Peyer's patch (tissue), 4 donors: ENCODE data around the gene WBP2. TPM values are rescaled to one million over a fixed set of nuclear protein-coding genes. Genes with fewer than 3 reads are reported as not detected.
"Not testable (repeated sequence)": the region's sequence is repeated elsewhere in the genome, so short reads cannot be mapped to it uniquely, and the experiment has no call there.

ENCODE experiments used
- DNase-seq, 3 donors: peaks; one replicate each; pipeline ENCODE4 v3.0.0-alpha.2; 2017 to 2019
- H3K27ac ChIP-seq, 4 donors: fragments of 200-600 bp; sonication (generic); one replicate each; pipeline ENCODE4 v1.5.1; 2016 to 2019
- H3K27me3 ChIP-seq, 2 donors: fragments of 200-600 bp; sonication (generic); one replicate each; pipeline ENCODE4 v1.5.1; 2019
- H3K36me3 ChIP-seq, 3 donors: fragments of 200-600 bp; sonication (generic); one replicate each; pipeline ENCODE4 v1.5.1; 2016 to 2019
- H3K4me1 ChIP-seq, 4 donors: fragments of 200-600 bp; sonication (generic); one replicate each; pipeline ENCODE4 v1.5.1; 2016 to 2019
- H3K4me3 ChIP-seq, 4 donors: fragments of 200-600 bp; sonication (generic); 1 replicate in 3 of 4; 2 replicates in 1 of 4; pipeline ENCODE4 v1.5.1; 2016 to 2019; ENCODE audit warnings: mild to moderate bottlenecking in 1 of 4
- H3K9me3 ChIP-seq, 4 donors: fragments of 200-600 bp; sonication (generic); one replicate each; pipeline ENCODE4 v1.5.1; 2016 to 2019; ENCODE audit warnings: mild to moderate bottlenecking in 1 of 4
- POLR2A ChIP-seq, 2 donors: fragments of 450-650 bp; IDR thresholded peaks; one replicate each; pipeline ENCODE4 v1.5.1; 2017; ENCODE audit warnings: antibody characterized with exemption in 2 of 2, mild to moderate bottlenecking in 2 of 2, moderate library complexity in 2 of 2
- total RNA-seq, 4 donors: library from RNA; depleted of rRNA; stranded (reverse); fragments of >200 nt; gene quantifications; one replicate each; pipeline ENCODE4 v1.1.0, GENCODE V29; 2016
- TF ChIP-seq, protein P1 (sequence below), 6 experiments: fragments of 450-650 bp in 4 of 6; fragments of 200-600 bp in 2 of 6; sonication (generic) in 1 of 6; IDR thresholded peaks; one replicate each; pipeline ENCODE4 v1.5.1; 2017 to 2019; ENCODE audit warnings: antibody characterized with exemption in 6 of 6, mild to moderate bottlenecking in 3 of 6, moderate library complexity in 1 of 6

Gene WBP2
- total RNA-seq, 4 donors from 2014 or later, result 45.4 to 61.4 (median 53.7) TPM

GRCh38 chr17:75812096-75813013, 42.8 kb downstream of the WBP2 start:
- Histone ChIP-seq H3K27ac (no peak overlapping the region), H3K9me3 (no peaks in the 10 kb centered on the region), H3K4me1 (no peaks in the 10 kb centered on the region), H3K4me3 (no peak overlapping the region), H3K27me3 (no peaks in the 10 kb centered on the region), H3K36me3 (peaks cover 0 to 70% (median 0%) of the 10 kb centered on the region in 3 donors)
- no peak for DNase-seq
- TF ChIP-seq POLR2A (IDR thresholded peaks at IDR 0.05), result no peak
- TF ChIP-seq, protein P1, sequence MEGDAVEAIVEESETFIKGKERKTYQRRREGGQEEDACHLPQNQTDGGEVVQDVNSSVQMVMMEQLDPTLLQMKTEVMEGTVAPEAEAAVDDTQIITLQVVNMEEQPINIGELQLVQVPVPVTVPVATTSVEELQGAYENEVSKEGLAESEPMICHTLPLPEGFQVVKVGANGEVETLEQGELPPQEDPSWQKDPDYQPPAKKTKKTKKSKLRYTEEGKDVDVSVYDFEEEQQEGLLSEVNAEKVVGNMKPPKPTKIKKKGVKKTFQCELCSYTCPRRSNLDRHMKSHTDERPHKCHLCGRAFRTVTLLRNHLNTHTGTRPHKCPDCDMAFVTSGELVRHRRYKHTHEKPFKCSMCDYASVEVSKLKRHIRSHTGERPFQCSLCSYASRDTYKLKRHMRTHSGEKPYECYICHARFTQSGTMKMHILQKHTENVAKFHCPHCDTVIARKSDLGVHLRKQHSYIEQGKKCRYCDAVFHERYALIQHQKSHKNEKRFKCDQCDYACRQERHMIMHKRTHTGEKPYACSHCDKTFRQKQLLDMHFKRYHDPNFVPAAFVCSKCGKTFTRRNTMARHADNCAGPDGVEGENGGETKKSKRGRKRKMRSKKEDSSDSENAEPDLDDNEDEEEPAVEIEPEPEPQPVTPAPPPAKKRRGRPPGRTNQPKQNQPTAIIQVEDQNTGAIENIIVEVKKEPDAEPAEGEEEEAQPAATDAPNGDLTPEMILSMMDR (IDR thresholded peaks at IDR 0.05), result no peak

DNA sequence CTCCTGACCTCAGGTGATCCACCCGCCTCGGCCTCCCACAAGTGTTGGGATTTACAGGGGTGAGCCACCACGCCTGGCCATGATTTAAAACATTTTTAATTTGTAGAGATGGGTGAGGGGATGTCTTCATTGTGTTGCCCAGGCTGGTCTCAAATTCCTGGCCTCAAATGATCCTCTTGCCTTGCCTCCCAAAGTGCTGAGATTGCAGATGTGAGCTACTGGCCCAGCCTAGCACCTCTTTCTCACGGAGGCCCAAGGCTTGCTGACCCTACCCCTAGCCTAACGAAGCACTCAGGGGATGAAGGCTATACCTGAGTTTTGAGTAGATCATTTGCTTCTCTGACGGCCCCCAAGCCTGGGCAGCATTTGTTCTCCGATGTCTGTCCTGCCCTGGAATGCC, 44.0 kb downstream of the WBP2 start:
- Histone ChIP-seq H3K4me1 (no peaks in the 10 kb centered on the region), H3K27me3 (no peaks in the 10 kb centered on the region), H3K27ac (no peak overlapping the region), H3K9me3 (no peaks in the 10 kb centered on the region), H3K36me3 (peaks cover 0 to 58% (median 0%) of the 10 kb centered on the region in 3 donors), H3K4me3 (no peak overlapping the region)
- DNase-seq, result no peak
- no peak for TF ChIP-seq POLR2A (IDR thresholded peaks at IDR 0.05)
- TF ChIP-seq, protein P1 (IDR thresholded peaks at IDR 0.05), result no peak

DNA sequence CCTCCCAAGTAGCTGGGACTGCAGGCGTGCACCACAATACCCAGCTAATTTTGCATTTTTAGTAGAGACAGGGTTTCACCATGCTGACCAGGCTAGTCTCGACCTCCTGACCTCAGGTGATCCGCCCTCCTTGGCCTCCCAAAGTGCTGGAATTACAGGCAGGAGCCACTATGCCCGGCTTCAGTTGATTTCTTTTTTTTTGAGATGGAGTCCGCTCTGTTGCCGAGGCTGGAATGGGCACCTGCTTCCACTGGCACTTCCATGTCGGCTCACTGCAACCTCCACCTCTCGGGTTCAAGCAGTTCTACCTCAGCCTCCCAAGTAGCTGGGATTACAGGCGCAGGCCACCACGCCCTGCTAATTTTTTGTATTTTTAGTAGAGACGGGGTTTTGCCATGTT, 44.4 kb downstream of the WBP2 start:
- not testable (repeated sequence) for H3K27me3 ChIP-seq, H3K4me3 ChIP-seq, H3K9me3 ChIP-seq, H3K4me1 ChIP-seq, H3K27ac ChIP-seq
- peak in 1 of 3 donors; percentile 14 for DNase-seq
- H3K36me3 ChIP-seq, result peaks cover 0 to 55% (median 0%) of the 10 kb centered on the region in 3 donors

- Histone ChIP-seq H3K9me3 (no peaks in the 10 kb centered on the region), H3K36me3 (peaks cover 0 to 51% (median 0%) of the 10 kb centered on the region in 3 donors), H3K27me3 (no peaks in the 10 kb centered on the region), H3K4me3 (no peak overlapping the region), H3K27ac (no peak overlapping the region), H3K4me1 (no peaks in the 10 kb centered on the region)
- TF ChIP-seq POLR2A (IDR thresholded peaks at IDR 0.05), result no peak
- TF ChIP-seq, protein P1 (IDR thresholded peaks at IDR 0.05), result no peak
- peak in 1 of 3 donors; percentile 53 for DNase-seq
These were observed 44.9 kb downstream of the WBP2 start for GRCh38 chr17:75810216-75810615.

GRCh38 chr17:75809631-75810111, 45.5 kb downstream of the WBP2 start:
- Histone ChIP-seq H3K27ac (no peak overlapping the region), H3K9me3 (no peaks in the 10 kb centered on the region), H3K4me3 (no peak overlapping the region), H3K4me1 (no peaks in the 10 kb centered on the region), H3K36me3 (peaks cover 0 to 45% (median 0%) of the 10 kb centered on the region in 3 donors), H3K27me3 (no peaks in the 10 kb centered on the region)
- no peak for TF ChIP-seq POLR2A (IDR thresholded peaks at IDR 0.05)
- TF ChIP-seq, protein P1 (IDR thresholded peaks at IDR 0.05), result no peak
- peak in 1 of 3 donors; percentile 45 for DNase-seq
